ENCODE results near the gene SLC2A6.

Gene SLC2A6

DNA sequence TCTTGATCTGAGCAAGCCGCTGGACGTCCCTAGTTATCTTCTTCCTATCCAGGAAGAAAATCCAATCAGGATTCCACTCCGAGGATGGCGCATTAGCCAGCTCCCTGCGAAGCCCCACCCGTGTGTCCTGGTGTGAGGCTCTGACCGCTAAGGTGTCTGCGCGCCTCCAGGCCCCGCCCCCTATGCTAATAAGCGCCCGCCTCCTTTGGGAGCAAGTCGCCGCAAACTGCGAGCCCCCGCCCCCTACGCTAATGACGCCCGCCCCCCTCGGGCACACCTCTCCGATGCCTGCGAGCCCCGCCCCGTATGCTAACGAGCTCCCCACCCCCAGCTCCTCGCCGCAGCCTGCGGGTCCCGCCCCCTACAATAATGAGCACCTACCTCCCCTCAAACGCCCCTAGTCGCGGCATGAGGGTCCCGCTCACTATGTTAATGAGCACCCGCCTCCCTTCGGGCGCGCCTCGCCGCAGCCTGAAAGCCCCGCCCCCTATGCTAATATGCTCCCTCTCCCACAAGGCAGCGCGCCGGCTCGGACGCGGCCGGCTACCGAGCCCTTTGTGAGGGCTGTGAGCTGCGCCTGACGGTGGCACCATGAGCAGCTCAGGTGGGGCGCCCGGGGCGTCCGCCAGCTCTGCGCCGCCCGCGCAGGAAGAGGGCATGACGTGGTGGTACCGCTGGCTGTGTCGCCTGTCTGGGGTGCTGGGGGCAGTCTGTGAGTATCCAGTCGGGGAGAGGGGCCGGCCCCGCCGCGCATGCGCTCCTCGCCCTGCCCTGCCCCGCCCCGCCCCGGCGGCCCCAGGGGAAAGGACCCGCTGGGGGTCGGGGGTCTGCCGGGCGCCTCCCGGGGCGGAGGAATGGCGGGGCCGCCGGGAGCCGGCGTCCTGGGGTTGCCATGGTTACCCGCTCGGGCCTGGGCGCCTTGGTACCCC is 19.2 kb downstream of the SLC2A6 start, which contains the start of gene CACFD1:
CACFD1 (plus strand) TSS at position 503 of the 929 bp plus-strand sequence; CDS start at position 592, 89 bp downstream.
- Histone ChIP-seq H3K27me3 (replicated peaks; ENCODE audit: control insufficient read depth, insufficient read depth, low read length) (no peaks in the 10 kb centered on the region; the same call in 1 of the 2 replicates), H3K4me3 (replicated peaks; ENCODE audit: low read depth, low read length) (peak within 1 kb of the TSS; percentile 66), H3K36me3 (ENCODE audit: control insufficient read depth, insufficient read depth, low read length) (no peaks in the 10 kb centered on the region)
- TF ChIP-seq, protein P1, sequence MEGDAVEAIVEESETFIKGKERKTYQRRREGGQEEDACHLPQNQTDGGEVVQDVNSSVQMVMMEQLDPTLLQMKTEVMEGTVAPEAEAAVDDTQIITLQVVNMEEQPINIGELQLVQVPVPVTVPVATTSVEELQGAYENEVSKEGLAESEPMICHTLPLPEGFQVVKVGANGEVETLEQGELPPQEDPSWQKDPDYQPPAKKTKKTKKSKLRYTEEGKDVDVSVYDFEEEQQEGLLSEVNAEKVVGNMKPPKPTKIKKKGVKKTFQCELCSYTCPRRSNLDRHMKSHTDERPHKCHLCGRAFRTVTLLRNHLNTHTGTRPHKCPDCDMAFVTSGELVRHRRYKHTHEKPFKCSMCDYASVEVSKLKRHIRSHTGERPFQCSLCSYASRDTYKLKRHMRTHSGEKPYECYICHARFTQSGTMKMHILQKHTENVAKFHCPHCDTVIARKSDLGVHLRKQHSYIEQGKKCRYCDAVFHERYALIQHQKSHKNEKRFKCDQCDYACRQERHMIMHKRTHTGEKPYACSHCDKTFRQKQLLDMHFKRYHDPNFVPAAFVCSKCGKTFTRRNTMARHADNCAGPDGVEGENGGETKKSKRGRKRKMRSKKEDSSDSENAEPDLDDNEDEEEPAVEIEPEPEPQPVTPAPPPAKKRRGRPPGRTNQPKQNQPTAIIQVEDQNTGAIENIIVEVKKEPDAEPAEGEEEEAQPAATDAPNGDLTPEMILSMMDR (IDR thresholded peaks at IDR 0.05; ENCODE audit: insufficient read depth, low read length, poor library complexity, severe bottlenecking) = no peak
- peak; percentile 95 for DNase-seq (ENCODE audit: extremely low read depth, insufficient read length)

DNA sequence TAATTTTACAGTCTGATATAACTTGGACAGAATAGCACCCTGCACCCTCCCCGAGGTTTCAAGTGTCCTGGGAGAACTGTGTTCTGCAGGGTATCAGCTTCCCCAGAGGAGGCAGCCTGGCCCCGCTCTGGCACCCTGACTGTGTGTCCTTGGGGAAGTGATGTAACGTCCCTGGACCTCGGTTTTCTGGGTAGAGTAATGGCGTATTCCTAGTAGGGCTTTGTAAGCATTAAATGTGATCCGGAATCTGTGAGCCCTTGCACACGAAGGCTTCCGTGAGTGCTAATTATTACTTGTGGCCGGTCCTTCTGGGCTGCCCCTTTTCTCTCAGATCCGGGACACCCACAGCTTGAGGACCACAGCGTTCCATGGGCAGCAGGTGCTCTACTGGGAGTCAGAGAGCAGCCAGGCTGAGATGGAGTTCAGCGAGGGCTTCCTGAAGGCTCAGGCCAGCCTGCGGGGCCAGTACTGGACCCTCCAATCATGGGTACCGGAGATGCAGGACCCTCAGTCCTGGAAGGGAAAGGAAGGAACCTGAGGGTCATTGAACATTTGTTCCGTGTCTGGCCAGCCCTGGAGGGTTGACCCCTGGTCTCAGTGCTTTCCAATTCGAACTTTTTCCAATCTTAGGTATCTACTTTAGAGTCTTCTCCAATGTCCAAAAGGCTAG is 20.1 kb downstream of the SLC2A6 start:
- TF ChIP-seq, protein P1 (IDR thresholded peaks at IDR 0.05; ENCODE audit: insufficient read depth, low read length, poor library complexity, severe bottlenecking) = no peak
- no peak for DNase-seq (ENCODE audit: extremely low read depth, insufficient read length)
- H3K4me3 ChIP-seq (replicated peaks; ENCODE audit: low read depth, low read length) = no peak overlapping the region
- H3K36me3 ChIP-seq (ENCODE audit: control insufficient read depth, insufficient read depth, low read length) = no peaks in the 10 kb centered on the region
- no peaks in the 10 kb centered on the region; the same call in 1 of the 2 replicates for H3K27me3 ChIP-seq (replicated peaks; ENCODE audit: control insufficient read depth, insufficient read depth, low read length)

DNA sequence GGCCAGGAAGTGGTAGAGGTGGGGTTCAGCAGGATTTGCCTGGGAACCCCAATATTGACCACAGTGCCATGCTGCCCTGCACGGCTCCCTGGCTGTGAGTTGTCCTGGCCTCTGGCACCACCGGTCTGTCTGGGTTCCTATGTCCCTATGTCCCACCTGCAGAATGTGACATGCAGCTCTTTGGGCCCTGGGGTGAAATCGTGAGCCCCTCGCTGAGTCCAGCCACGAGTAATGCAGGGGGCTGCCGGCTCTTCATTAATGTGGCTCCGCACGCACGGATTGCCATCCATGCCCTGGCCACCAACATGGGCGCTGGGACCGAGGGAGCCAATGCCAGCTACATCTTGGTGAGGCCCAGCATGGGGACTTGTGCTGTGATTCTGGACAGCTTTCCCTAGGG is 21.2 kb downstream of the SLC2A6 start:
- Histone ChIP-seq H3K27me3 (replicated peaks; ENCODE audit: control insufficient read depth, insufficient read depth, low read length) (no peaks in the 10 kb centered on the region; the same call in 1 of the 2 replicates), H3K36me3 (ENCODE audit: control insufficient read depth, insufficient read depth, low read length) (no peaks in the 10 kb centered on the region), H3K4me3 (replicated peaks; ENCODE audit: low read depth, low read length) (no peak overlapping the region)
- TF ChIP-seq, protein P1 (IDR thresholded peaks at IDR 0.05; ENCODE audit: insufficient read depth, low read length, poor library complexity, severe bottlenecking) = no peak
- no peak for DNase-seq (ENCODE audit: extremely low read depth, insufficient read length)

DNA sequence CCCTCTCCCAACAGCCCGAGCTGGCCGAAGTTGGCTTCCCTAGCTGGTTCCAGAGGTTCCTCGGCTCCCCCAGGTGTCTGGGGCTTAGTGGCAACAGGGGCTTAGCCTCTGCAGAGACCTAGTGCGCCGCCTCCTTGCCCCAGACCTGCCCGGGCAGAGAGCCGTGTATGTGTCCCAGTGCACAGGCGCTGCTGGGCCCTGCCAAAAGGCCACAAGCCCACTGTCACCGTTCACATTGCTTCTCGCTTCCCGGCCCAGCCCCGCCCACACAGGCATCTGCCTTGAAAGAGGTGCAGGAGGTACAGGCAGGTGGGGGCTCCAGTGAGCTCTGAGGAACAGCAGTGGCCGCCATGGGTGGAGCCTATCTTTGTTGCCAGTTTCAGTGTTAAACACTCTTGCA is 21.7 kb downstream of the SLC2A6 start:
- no peaks in the 10 kb centered on the region; the same call in 1 of the 2 replicates for H3K27me3 ChIP-seq (replicated peaks; ENCODE audit: control insufficient read depth, insufficient read depth, low read length)
- no peak for DNase-seq (ENCODE audit: extremely low read depth, insufficient read length)
- no peak overlapping the region for H3K4me3 ChIP-seq (replicated peaks; ENCODE audit: low read depth, low read length)
- TF ChIP-seq, protein P1 (IDR thresholded peaks at IDR 0.05; ENCODE audit: insufficient read depth, low read length, poor library complexity, severe bottlenecking) = no peak
- no peaks in the 10 kb centered on the region for H3K36me3 ChIP-seq (ENCODE audit: control insufficient read depth, insufficient read depth, low read length)

DNA sequence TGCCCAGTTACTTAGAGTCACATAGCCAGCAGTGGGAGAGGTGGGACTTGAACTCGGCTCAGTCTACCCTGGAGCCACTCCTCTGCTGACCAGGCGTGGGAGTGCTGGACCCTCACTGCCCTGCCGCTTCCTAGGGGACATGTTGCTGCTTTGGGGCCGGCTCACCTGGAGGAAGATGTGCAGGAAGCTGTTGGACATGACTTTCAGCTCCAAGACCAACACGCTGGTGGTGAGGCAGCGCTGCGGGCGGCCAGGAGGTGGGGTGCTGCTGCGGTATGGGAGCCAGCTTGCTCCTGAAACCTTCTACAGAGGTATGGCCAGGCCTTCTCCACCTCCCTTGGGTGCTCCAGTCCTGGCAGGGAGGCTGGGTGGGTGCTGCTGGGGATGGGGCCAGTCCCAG is 22.5 kb downstream of the SLC2A6 start:
- no peaks in the 10 kb centered on the region for H3K36me3 ChIP-seq (ENCODE audit: control insufficient read depth, insufficient read depth, low read length)
- no peaks in the 10 kb centered on the region; the same call in 1 of the 2 replicates for H3K27me3 ChIP-seq (replicated peaks; ENCODE audit: control insufficient read depth, insufficient read depth, low read length)
- TF ChIP-seq, protein P1 (IDR thresholded peaks at IDR 0.05; ENCODE audit: insufficient read depth, low read length, poor library complexity, severe bottlenecking) = peak; percentile 30
- DNase-seq (ENCODE audit: extremely low read depth, insufficient read length) = no peak
- H3K4me3 ChIP-seq (replicated peaks; ENCODE audit: low read depth, low read length) = no peak overlapping the region
